Adrenal gland (tissue), 12 donors: ENCODE results near the gene ADAMTS12. TPM values are rescaled to one million over a fixed set of nuclear protein-coding genes. Genes with fewer than 3 reads are reported as not detected.

Experiments
- DNase-seq, 7 donors: peaks; one replicate each; pipeline ENCODE4 v3.0.0-alpha.2; 2019 to 2020
- H3K27ac ChIP-seq, 5 donors: fragments of 200-600 bp; sonication (generic) in 4 of 5; 1 replicate in 3 of 5; 2 replicates in 2 of 5; pipeline versions ENCODE4 v1.5.1 to v1.8.0; 2016 to 2020; ENCODE audit warnings: mild to moderate bottlenecking in 1 of 5
- H3K27me3 ChIP-seq: fragments of 200-600 bp; 2 replicates; pipeline ENCODE4 v1.8.0; 2021
- H3K36me3 ChIP-seq, 2 donors: fragments of 200-600 bp; replicated peaks in 1 of 2; 1 replicate in 1 of 2; 2 replicates in 1 of 2; pipeline versions ENCODE4 v1.5.1 to v1.8.0; 2018 to 2022
- H3K4me1 ChIP-seq, 2 donors: fragments of 200-600 bp; replicated peaks in 1 of 2; 1 replicate in 1 of 2; 2 replicates in 1 of 2; pipeline versions ENCODE4 v1.5.1 to v1.8.0; 2018 to 2021
- H3K4me3 ChIP-seq, 4 donors: fragments of 200-600 bp; sonication (generic) in 3 of 4; one replicate each; pipeline ENCODE4 v1.5.1; 2016 to 2018
- H3K9me3 ChIP-seq, 3 donors: fragments of 200-600 bp; sonication (generic) in 1 of 3; replicated peaks in 1 of 3; 1 replicate in 2 of 3; 2 replicates in 1 of 3; pipeline versions ENCODE4 v1.5.1 to v1.8.0; 2016 to 2021
- POLR2A ChIP-seq, 2 donors: fragments of 450-650 bp; IDR thresholded peaks; one replicate each; pipeline ENCODE4 v1.6.1; 2017; ENCODE audit warnings: antibody characterized with exemption in 2 of 2, mild to moderate bottlenecking in 2 of 2, moderate library complexity in 1 of 2
- WGBS, 4 donors: extraction: QIAGEN DNeasy Blood & Tissue Kit in 2 of 4; methylation state at CpG; one replicate each; pipeline versions ENCODE4 v1.1.5 to v1.1.7; 2013 to 2017; 5-methylcytosine and 5-hydroxymethylcytosine counted together
- intact Hi-C, 2 donors: fragments of 100-400 bp; cut with DNase I; formaldehyde crosslinking; loops; one replicate each; pipeline versions ENCODE4 v1.14.1 to v1.15.0; 2022 to 2023
- polyA plus RNA-seq, 3 donors: library from polyadenylated mRNA; stranded (reverse); fragments of 200-250 nt in 2 of 3; fragments of 350-450 nt in 1 of 3; fragmentation: Illumina TruSeq in 1 of 3; extraction: RNeasy Lipid Tissue Mini Kit (QIAGEN cat#74804) in 1 of 3; gene quantifications; one replicate each; pipeline ENCODE4 v1.2.3, GENCODE V29; 2013 to 2014
- total RNA-seq, 9 donors: library from RNA; depleted of rRNA in 4 of 9; stranded (reverse); fragments of >200 nt in 4 of 9; fragments of 120-200 nt in 1 of 9; fragmentation: NEBNext Ultra II Directional in 1 of 9; extraction: Animal tissue kit (Norgen Biotek cat#: 25700) in 1 of 9; gene quantifications; one replicate each; pipeline versions ENCODE4 v1.1.0 to v1.2.4, GENCODE V29; 2013 to 2023
- TF ChIP-seq, protein P1 (sequence below), 6 experiments: fragments of 450-650 bp in 4 of 6; fragments of 200-600 bp in 2 of 6; sonication (generic) in 1 of 6; IDR thresholded peaks; 1 replicate in 5 of 6; 2 replicates in 1 of 6; pipeline versions ENCODE4 v1.5.1 to v1.8.0; 2016 to 2021; ENCODE audit warnings: antibody characterized with exemption in 6 of 6, mild to moderate bottlenecking in 2 of 6, moderate library complexity in 1 of 6
- donor health status: healthy with polysubstance abuse.
- donor health status: Bipolar disorder and iron deficiency.
- donor health status: DM: yes; HTN: yes; CAD: no.
- donor health status: DM: no; HTN: no; CAD: no.
- donor health status: DM: no; HTN: no; CAD: no.
- donor health status: DM: yes; HTN: yes; CAD: no.

The ADAMTS12 gene
- total and polyA plus RNA-seq, 12 donors: 1.9 to 76.1 (median 10.5) TPM

DNA sequence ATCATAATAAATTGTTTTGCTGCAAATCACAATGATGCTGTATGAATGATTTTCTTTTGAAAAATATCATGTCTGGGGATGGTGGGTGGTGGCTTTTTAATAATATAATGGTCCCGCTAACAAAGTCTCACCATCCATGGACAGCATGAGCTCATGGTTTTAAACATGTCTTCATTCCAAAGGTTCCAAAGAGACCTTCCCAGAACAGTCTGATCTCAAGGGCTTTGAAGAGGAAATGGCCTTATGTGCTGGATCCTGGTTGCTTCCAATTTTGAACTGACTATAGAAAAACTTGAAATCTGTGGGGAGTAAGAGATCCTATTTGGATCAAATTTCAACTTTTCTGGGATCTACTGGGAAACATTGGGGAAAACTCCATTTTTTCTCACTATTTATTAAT lies 121.8 kb downstream of the ADAMTS12 start:
- no peak overlapping the region for H3K27ac ChIP-seq
- intact Hi-C loops: no loop called here
- 85 to 96% (median 90%) methylated on average over 1 of the region's 1 CpG for WGBS, 4 donors

DNA sequence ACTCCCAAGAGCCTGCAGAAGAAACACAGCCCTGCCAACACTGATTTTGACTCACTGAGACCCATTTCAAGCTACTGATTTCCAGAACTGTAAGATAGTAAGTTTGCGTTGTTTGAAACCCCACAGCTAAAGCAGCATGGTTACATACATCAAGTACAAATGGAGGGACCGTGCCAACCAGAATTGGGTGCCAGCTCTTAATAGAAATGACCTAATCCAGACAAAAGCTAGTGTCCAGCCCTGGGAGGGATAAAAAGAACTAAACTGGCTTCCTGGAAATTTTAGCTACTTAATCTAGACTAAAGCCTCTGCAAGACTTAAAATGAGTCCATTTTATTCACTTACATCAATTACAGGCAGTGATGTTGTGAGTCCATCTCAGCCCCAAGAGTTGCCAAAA lies 122.6 kb downstream of the ADAMTS12 start:
- H3K36me3 ChIP-seq: no peaks in the 10 kb centered on the region
- no peak for DNase-seq
- H3K4me1 ChIP-seq: peaks cover 0 to 30% of the 10 kb centered on the region in 2 donors
- WGBS, 4 donors: 73 to 89% (median 83%) methylated on average over 2 of the region's 2 CpGs
- no peaks in the 10 kb centered on the region for H3K9me3 ChIP-seq
- no peak overlapping the region for H3K27ac ChIP-seq
- intact Hi-C loops: no loop called here
- H3K27me3 ChIP-seq: no peaks in the 10 kb centered on the region
- no peak overlapping the region for H3K4me3 ChIP-seq
- TF ChIP-seq, protein P1, sequence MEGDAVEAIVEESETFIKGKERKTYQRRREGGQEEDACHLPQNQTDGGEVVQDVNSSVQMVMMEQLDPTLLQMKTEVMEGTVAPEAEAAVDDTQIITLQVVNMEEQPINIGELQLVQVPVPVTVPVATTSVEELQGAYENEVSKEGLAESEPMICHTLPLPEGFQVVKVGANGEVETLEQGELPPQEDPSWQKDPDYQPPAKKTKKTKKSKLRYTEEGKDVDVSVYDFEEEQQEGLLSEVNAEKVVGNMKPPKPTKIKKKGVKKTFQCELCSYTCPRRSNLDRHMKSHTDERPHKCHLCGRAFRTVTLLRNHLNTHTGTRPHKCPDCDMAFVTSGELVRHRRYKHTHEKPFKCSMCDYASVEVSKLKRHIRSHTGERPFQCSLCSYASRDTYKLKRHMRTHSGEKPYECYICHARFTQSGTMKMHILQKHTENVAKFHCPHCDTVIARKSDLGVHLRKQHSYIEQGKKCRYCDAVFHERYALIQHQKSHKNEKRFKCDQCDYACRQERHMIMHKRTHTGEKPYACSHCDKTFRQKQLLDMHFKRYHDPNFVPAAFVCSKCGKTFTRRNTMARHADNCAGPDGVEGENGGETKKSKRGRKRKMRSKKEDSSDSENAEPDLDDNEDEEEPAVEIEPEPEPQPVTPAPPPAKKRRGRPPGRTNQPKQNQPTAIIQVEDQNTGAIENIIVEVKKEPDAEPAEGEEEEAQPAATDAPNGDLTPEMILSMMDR (IDR thresholded peaks at IDR 0.05): no peak
- TF ChIP-seq POLR2A (IDR thresholded peaks at IDR 0.05): no peak

More for the DNA sequence above, 121.8 kb downstream of the ADAMTS12 start:
- Histone ChIP-seq H3K4me1 (peaks cover 0 to 38% of the 10 kb centered on the region in 2 donors), H3K4me3 (no peak overlapping the region), H3K9me3 (no peaks in the 10 kb centered on the region), H3K36me3 (no peaks in the 10 kb centered on the region), H3K27me3 (no peaks in the 10 kb centered on the region)
- no peak for DNase-seq
- TF ChIP-seq POLR2A (IDR thresholded peaks at IDR 0.05): no peak
- TF ChIP-seq, protein P1 (IDR thresholded peaks at IDR 0.05): no peak

DNA sequence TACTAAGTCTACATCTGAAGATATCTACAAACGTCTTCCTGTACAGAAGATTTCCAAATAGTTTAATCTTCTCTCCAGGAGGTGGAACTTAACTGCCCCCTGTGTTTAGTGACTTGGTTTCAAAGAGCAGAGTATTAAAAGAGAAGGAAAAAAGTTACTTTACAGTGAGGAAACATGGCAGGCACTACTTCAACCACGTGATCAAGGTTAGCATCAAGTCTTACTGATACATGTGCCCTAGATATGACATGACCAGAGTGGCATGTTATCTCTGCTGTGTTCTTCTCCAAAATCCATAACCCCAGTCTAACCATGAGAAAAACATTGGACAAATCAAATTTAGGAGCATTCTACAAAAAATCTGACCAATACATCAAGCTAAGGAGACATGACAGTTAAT lies 125.8 kb downstream of the ADAMTS12 start:
- Histone ChIP-seq H3K9me3 (no peaks in the 10 kb centered on the region), H3K27me3 (no peaks in the 10 kb centered on the region), H3K36me3 (no peaks in the 10 kb centered on the region), H3K4me1 (peaks cover 0 to 7% of the 10 kb centered on the region in 2 donors), H3K4me3 (no peak overlapping the region), H3K27ac (no peak overlapping the region)
- DNase-seq: no peak
- intact Hi-C loops: no loop called here
- 39 to 75% (median 53%) methylated on average over 2 of the region's 2 CpGs for WGBS, 4 donors
- TF ChIP-seq, protein P1 (IDR thresholded peaks at IDR 0.05): no peak
- TF ChIP-seq POLR2A (IDR thresholded peaks at IDR 0.05): no peak

DNA sequence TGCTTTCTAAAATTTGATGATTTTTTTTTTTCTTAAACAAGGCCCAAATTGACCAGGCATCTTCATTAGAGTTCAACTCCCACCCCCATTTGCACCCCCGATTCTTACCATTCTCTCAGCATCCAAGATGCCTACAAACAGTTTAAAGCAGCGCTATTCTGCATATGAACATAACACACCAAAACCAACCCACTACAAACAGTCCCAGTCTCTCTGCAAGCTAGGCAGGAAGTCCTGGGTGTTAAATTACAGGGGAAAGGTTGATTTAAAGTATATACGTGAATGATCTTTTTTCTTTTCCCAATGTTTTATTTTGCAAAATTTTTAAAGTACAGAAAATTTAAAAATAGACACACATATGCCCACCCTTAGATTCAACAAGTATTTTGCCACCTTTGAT lies 127.0 kb downstream of the ADAMTS12 start:
- H3K9me3 ChIP-seq: no peaks in the 10 kb centered on the region
- H3K36me3 ChIP-seq: no peaks in the 10 kb centered on the region
- no peak overlapping the region for H3K27ac ChIP-seq
- no peaks in the 10 kb centered on the region for H3K27me3 ChIP-seq
- intact Hi-C loops: no loop called here
- TF ChIP-seq, protein P1 (IDR thresholded peaks at IDR 0.05): no peak
- TF ChIP-seq POLR2A (IDR thresholded peaks at IDR 0.05): no peak
- no peak overlapping the region for H3K4me3 ChIP-seq
- DNase-seq: no peak
- peaks cover 0 to 7% of the 10 kb centered on the region in 2 donors for H3K4me1 ChIP-seq
- WGBS, 4 donors: 74 to 85% (median 81%) methylated on average over 3 of the region's 3 CpGs
